Measurements from ENCODE around the gene SDHAF2.

SDHAF2 gene

DNA sequence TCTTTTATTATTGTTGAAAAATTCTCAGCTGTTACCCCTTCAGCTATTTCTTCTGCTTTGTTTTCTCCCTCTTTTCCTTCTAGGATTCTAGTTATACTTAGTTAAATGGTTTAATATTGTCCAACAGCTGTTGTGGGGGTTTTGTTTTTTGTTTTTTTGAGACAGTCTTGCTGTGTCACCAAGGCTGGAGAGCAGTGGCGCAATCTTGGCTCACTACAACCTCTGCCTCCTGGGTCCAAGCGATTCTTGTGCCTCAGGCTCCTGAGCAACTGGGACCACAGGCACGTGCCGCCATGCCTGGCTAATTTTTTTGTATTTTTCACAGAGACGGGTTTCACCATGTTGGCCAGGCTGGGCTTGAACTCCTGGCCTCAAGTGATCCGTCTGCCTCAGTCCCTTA, 12.7 kb downstream of the SDHAF2 start:
- Histone ChIP-seq H3K9me3 (ENCODE audit: insufficient read depth, low read length) (no peaks in the 10 kb centered on the region), H4K20me1 (ENCODE audit: low read depth, low read length) (no peaks in the 10 kb centered on the region), H3K27me3 (ENCODE audit: low read length) (no peaks in the 10 kb centered on the region), H3K9ac (ENCODE audit: low read length) (no peak overlapping the region), H3F3A (ENCODE audit: insufficient read depth) (no peaks in the 10 kb centered on the region), H3K36me3 (ENCODE audit: low read length) (peaks cover 26% of the 10 kb centered on the region), H3K4me3 (ENCODE audit: insufficient read depth, low read length, poor library complexity, severe bottlenecking) (no peak overlapping the region), H3K79me2 (ENCODE audit: insufficient read depth, low read length) (peaks cover 34% of the 10 kb centered on the region), H3K4me2 (ENCODE audit: low read depth, low read length, poor library complexity, severe bottlenecking) (no peak overlapping the region), H3K27ac (ENCODE audit: low read depth, low read length) (no peak overlapping the region), H2AFZ (ENCODE audit: low read depth, low read length, severe bottlenecking) (no peak overlapping the region), H3K9me2 (replicated peaks; ENCODE audit: insufficient read depth, low read length) (no peaks in the 10 kb centered on the region)
- TF ChIP-seq, protein P1, sequence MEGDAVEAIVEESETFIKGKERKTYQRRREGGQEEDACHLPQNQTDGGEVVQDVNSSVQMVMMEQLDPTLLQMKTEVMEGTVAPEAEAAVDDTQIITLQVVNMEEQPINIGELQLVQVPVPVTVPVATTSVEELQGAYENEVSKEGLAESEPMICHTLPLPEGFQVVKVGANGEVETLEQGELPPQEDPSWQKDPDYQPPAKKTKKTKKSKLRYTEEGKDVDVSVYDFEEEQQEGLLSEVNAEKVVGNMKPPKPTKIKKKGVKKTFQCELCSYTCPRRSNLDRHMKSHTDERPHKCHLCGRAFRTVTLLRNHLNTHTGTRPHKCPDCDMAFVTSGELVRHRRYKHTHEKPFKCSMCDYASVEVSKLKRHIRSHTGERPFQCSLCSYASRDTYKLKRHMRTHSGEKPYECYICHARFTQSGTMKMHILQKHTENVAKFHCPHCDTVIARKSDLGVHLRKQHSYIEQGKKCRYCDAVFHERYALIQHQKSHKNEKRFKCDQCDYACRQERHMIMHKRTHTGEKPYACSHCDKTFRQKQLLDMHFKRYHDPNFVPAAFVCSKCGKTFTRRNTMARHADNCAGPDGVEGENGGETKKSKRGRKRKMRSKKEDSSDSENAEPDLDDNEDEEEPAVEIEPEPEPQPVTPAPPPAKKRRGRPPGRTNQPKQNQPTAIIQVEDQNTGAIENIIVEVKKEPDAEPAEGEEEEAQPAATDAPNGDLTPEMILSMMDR (IDR thresholded peaks at IDR 0.05; ENCODE audit: insufficient read depth, low read length, poor library complexity, severe bottlenecking), result no peak
- TF ChIP-seq EZH2phosphoT487 (conservative IDR thresholded peaks at IDR 0.05; ENCODE audit: low read length), result no peak

DNA sequence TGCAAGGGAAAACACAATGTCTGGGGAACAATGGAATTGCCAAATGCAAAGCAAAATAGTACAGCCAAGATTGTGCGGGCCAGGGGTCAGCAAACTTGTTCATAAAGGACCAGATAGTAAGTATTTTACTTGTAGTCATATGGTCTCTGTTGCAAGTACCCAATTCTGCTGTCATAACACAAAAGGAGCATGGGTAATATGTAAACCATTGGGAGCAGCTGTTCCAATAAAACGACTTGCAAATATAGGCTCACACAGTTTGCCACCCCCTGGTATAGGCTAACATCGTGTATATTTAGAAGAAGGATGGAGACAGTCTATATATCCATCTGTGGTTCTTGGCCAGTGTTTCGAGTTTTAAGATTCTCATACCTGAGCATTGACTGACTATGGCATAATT, 15.6 kb downstream of the SDHAF2 start:
- Histone ChIP-seq H3K9ac (ENCODE audit: low read length) (no peak overlapping the region), H4K20me1 (ENCODE audit: low read depth, low read length) (no peaks in the 10 kb centered on the region), H2AFZ (ENCODE audit: low read depth, low read length, severe bottlenecking) (no peak overlapping the region), H3K9me3 (ENCODE audit: insufficient read depth, low read length) (no peaks in the 10 kb centered on the region), H3K79me2 (ENCODE audit: insufficient read depth, low read length) (peaks cover 19% of the 10 kb centered on the region; the same call in 1 of the 2 replicates), H3K27me3 (ENCODE audit: low read length) (no peaks in the 10 kb centered on the region), H3K4me3 (ENCODE audit: insufficient read depth, low read length, poor library complexity, severe bottlenecking) (no peak overlapping the region), H3K9me2 (replicated peaks; ENCODE audit: insufficient read depth, low read length) (no peaks in the 10 kb centered on the region), H3K27ac (ENCODE audit: low read depth, low read length) (no peak overlapping the region), H3F3A (ENCODE audit: insufficient read depth) (no peaks in the 10 kb centered on the region), H3K4me2 (ENCODE audit: low read depth, low read length, poor library complexity, severe bottlenecking) (no peak overlapping the region), H3K36me3 (ENCODE audit: low read length) (peaks cover 14% of the 10 kb centered on the region; the same call in 1 of the 2 replicates)
- TF ChIP-seq EZH2phosphoT487 (conservative IDR thresholded peaks at IDR 0.05; ENCODE audit: low read length), result no peak
- TF ChIP-seq, protein P1 (IDR thresholded peaks at IDR 0.05; ENCODE audit: insufficient read depth, low read length, poor library complexity, severe bottlenecking), result no peak

DNA sequence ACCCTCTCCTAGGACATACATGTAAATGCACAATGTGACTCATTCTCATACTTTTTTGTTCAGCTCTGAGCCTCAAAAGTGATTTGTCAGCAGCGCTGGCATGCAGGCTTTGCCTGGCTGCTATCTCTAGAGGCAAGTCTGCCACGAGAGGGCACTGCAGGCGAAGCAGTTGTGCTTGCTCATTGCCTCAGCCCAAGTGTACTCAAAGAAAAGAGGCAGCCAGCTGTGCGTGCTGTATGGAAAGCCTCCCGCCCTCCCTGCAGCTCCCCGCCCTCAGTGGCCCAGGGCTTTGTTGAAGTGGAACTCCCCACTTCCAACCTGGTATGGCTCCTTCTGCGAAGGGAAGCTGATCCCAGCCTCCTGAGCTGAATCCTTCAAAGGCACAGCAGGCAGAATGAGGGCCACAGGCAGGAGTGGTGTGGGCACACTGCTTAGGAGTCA, 16.3 kb downstream of the SDHAF2 start:
- Histone ChIP-seq H3F3A (ENCODE audit: insufficient read depth) (no peaks in the 10 kb centered on the region), H3K4me3 (ENCODE audit: insufficient read depth, low read length, poor library complexity, severe bottlenecking) (no peak overlapping the region), H3K9me2 (replicated peaks; ENCODE audit: insufficient read depth, low read length) (no peaks in the 10 kb centered on the region), H3K79me2 (ENCODE audit: insufficient read depth, low read length) (peaks cover 15% of the 10 kb centered on the region; the same call in 1 of the 2 replicates), H2AFZ (ENCODE audit: low read depth, low read length, severe bottlenecking) (no peak overlapping the region), H3K9ac (ENCODE audit: low read length) (no peak overlapping the region), H4K20me1 (ENCODE audit: low read depth, low read length) (no peaks in the 10 kb centered on the region), H3K27me3 (ENCODE audit: low read length) (no peaks in the 10 kb centered on the region), H3K4me2 (ENCODE audit: low read depth, low read length, poor library complexity, severe bottlenecking) (no peak overlapping the region), H3K36me3 (ENCODE audit: low read length) (peaks cover 10% of the 10 kb centered on the region; the same call in 1 of the 2 replicates), H3K9me3 (ENCODE audit: insufficient read depth, low read length) (no peaks in the 10 kb centered on the region), H3K27ac (ENCODE audit: low read depth, low read length) (no peak overlapping the region)
- no peak for TF ChIP-seq EZH2phosphoT487 (conservative IDR thresholded peaks at IDR 0.05; ENCODE audit: low read length)
- TF ChIP-seq, protein P1 (IDR thresholded peaks at IDR 0.05; ENCODE audit: insufficient read depth, low read length, poor library complexity, severe bottlenecking), result peak; percentile 72
